HG03571 (cell line): ENCODE results near the gene ITGB1BP2.
"Not testable (repeated sequence)": the region's sequence is repeated elsewhere in the genome, so short reads cannot be mapped to it uniquely, and the experiment has no call there.

ENCODE experiments used
- ATAC-seq: cut with Tn5 transposase; IDR thresholded peaks from one replicate; pipeline ENCODE4 v1.9.1; 2021; ENCODE audit not compliant: unreplicated experiment

Gene ITGB1BP2

DNA sequence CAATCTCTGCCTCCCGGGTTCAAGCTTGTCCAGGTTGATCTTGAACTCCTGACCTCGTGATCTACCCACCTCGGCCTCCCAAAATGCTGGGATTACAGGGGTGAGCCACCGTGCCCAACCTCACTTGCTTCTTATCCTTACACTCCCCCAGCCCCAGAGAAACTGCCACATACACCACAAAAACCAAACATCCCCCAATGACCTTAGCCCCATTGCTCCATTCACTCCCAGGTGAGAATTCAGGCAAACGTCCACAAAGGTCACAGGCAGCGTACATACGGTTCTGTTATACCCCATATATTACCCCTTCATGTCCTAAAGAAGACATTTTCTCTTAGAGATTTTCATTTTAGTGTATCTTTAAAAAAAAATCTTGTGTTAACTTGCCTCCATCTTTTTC is 1.1 kb upstream of the ITGB1BP2 start:
- not testable (repeated sequence) for ATAC-seq

DNA sequence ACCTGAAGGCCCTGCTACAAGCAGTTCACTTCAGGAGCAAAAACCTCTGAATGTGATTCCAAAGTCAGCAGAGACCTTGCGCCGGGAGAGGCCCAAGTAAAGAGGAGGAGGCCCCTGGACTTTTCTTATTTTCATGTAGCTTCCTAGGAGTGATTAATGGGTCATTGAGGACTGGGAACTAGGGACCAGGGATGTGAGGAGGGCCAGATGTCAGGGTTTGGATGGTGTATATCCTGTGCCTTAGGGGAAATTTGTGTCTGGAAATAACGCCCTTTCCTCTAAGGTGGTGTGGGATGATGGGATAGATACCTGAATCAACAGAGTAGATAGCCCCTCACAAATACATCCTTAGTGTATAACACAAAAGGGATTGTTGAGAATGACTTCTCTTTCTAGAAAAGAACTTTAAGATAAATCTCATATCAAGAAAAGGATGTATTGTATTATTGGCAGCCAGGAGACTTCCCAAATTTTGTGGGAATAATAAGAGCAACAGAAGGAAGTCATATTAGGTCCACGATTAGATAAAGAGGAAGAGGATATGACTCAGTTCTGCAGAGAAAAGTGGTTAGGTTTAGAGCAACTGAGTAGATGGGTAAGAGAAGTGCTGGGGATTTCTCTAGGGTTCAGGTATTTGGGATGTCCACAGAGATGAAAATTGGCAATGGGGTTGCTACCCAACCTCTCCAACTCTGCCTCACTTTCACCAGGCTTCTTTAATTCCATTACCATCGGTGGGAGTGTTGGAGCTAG is 1.1 kb downstream of the ITGB1BP2 start:
- no peak for ATAC-seq

DNA sequence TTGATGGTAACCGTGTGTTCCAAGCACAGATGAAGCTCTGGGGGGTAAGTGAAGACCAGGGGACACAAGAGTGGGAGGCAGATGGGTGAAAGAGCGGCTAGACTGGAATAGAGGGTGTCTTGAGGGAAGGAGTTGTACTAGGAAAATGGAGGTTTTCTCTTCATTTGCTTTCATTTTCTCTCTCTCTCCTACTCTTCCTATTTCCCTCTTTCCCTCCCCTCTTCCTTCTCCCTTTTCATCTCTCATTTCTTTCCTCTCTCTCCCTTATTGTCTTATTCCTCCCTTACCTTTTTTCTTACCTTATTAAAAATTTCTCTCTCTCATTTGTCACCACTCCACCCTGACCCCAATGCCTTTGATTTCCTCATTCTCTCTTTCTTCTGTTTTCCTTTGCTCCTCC is 3.0 kb downstream of the ITGB1BP2 start:
- no peak for ATAC-seq

DNA sequence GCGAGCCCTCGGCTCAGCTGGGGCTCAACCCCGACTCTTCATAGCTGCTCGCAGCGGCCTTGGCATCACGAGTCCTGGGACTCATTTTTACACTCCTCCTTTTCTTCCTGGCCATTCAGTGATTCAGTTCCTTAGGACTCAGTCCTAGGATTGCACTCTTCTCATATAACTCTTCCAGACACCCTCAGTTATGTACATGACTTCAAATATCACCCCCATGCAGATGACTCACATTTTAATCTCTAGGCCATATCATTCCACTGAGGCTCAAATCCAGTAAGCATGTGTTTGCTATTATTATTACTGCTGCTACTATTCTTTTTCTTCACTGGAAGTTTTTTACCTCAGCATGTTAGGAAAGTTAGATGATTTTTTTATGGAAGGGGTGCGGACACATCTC is 14.4 kb downstream of the ITGB1BP2 start:
- ATAC-seq, result no peak

DNA sequence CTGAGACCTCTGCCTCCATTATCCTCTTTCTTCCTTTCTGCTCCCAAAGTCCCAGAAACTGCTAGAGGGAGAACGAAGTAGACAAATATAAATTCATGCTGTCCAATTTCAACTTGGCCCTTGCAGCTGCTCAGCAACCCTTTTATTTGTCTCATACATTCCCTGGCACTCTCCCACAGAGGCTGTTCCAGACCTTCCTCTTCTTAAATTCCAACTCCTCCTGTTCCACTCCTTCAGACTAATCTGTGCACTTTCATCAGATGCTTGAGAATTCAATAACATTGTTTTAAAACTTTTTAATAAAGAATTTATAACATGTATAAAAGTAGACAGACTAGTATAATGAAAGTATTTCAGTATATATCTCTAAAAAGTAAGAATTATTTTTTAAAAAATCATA is 15.4 kb downstream of the ITGB1BP2 start:
- ATAC-seq, result not testable (repeated sequence)

DNA sequence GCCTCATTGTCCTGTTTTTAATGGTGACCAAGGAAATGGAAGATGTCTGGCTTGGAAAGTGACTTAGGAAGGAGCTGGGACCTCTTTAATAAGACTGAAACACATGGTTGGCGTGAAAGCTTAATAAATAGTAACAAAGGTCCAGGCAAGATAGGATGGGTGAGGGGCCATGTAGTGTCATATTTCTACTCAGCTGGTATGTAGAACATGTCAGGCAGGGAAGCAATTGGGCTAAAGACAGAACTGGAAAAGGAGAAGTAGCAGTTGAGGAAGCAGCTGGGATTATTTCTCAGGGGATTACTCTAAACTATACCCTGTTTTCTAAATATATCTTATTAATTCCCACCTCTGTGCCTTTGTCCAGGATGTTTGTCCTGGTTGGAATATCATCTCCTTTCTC is 18.6 kb downstream of the ITGB1BP2 start:
- no peak for ATAC-seq

DNA sequence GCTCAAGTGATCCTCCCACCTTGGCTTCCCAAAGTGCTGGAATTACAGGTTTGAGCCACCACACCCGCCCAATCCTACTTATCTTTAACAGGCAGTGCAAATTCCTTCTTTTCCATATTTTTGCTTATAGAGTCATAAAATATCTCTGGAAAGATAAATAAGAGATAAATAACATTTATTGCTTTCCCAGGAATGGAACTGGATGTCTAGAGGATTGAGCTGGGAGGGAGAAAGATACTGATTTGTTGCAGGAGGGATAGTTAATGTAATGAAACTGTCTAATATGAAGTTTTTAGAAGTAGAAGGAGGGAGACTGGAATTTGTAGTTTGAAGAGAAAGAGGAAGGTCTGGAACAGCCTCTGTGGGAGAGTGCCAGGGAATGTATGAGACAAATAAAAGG is 20.2 kb downstream of the ITGB1BP2 start:
- ATAC-seq, result no peak

DNA sequence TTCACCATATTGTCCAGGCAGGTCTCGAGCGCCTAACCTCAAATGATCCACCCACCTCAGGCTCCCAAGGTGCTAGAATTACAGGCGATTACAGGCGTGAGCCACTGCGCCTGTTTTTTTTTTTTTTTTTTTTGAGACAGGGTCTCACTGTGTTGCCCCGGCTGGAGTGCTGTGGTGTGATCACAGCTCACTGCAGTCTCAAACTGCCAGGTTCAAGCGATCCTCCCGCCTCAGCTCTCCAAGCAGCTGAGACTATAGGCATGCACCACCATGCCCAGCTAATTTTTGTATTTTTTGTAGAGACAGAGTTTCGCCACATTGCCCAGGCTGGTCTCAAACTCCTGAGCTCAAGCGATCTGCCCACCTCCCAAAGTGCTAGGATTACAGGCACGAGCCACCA is 22.9 kb downstream of the ITGB1BP2 start:
- not testable (repeated sequence) for ATAC-seq

DNA sequence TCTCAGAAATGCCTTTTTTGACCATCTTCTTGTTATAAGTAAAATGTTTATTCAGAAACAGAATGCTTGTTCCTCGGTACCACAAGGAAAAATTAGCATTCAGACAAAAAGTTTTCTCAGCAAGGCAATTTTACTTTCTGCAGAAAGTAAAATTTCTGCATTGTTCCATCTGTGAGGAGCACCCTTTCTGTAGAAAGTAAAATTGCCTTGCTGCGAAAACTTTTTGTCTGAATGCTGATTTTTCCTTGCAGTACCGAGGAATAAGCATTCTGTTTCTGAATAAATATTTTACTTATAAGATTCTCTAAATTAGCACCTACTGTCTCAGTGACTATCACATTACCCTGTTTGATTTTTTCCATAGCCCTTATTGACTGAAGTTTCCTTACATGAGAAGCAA is 24.8 kb downstream of the ITGB1BP2 start:
- ATAC-seq, result no peak

DNA sequence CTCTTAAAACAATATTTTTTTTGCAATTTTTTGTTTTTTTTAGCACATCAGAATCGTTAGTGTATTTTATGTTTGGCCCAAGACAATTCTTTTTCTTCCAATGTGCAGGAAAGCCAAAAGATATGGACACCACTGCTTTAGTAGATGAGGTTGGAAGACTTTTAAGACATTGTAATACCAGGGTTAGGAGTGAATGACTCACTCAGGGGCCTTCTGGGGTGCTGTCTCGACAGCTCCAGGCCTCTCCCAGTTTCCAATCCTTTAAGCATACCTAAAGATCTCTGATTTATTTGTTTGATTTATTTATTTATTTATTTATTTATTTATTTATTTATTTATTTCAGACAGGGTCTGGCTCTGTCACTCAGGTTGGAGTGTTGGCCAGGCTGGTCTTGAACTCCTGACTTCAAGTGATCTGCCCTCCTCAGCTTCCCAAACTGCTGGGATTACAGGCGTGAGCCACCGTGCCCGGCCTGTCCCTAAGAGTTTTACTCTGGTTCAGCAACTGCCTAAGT is 47.7 kb downstream of the ITGB1BP2 start:
- not testable (repeated sequence) for ATAC-seq

DNA sequence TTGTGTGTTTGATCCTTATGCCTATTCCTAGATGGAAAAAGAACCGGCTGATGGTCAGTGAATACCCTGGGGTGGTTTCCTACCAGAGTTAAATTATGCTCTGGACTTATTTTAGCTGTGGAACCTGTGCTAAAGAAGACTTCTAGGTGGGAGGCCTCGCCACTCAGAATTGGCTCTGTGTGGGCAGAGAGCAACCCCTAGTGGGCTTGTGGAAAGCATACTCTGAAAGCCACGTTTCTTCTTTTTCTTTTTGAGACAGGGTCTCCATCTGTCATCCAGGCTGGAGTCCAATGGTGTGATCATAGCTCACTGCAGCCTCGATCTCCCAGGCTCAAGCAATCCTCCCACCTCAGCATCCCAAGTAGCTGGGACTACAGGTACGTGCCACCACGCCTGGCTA is 48.3 kb downstream of the ITGB1BP2 start:
- ATAC-seq, result not testable (repeated sequence)

DNA sequence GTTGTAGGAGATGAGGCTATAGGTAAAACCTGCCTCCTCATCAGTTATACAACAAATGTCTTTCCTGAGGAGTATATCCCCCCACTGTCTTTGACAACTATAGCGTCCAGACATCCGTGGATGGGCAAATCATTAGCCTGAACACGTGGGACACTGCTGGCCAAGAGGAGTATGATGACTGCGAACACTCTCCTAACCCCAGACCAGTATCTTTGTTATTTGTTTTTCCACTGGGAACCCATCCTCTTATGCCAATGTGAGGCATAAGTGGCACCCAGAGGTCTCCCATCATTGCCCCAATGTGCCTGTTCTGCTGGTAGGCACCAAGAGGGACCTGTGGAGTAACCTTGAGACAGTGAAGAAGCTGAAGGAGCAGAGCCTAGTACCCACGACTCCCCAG is 50.9 kb downstream of the ITGB1BP2 start:
- not testable (repeated sequence) for ATAC-seq
